Cerebellar nuclear complex (tissue), 1 donor: Measurements from ENCODE around the gene TENM3.

ENCODE experiments used
- DNase-seq, 2 experiments: peaks; one replicate each; lab custom pipeline; 2025; lab: John Stamatoyannopoulos, UW

TENM3 gene

GRCh38 chr4:182842759-182843390 is 599.7 kb downstream of the TENM3 start:
- DNase-seq: no peak

- no peak for DNase-seq
Measured at GRCh38 chr4:182843808-182844325, 600.7 kb downstream of the TENM3 start.

- DNase-seq: no peak
Measured at GRCh38 chr4:182845618-182846017, 602.4 kb downstream of the TENM3 start.

GRCh38 chr4:182846036-182846435 is 602.8 kb downstream of the TENM3 start:
- DNase-seq: no peak

- DNase-seq: no peak
Measured at GRCh38 chr4:182847576-182848450, 604.6 kb downstream of the TENM3 start.

- no peak for DNase-seq
Measured at GRCh38 chr4:182848685-182849084, 605.5 kb downstream of the TENM3 start.
